ENCODE results near the gene CAMTA1.

CAMTA1 gene

GRCh38 chr1:7187112-7187493, 401.8 kb downstream of the CAMTA1 start:
- DNase-seq (ENCODE audit: low read depth in 3 of 3) = no peak

GRCh38 chr1:7190261-7190660, 405.0 kb downstream of the CAMTA1 start:
- no peak for DNase-seq (ENCODE audit: low read depth in 3 of 3)

GRCh38 chr1:7192453-7192852, 407.2 kb downstream of the CAMTA1 start:
- DNase-seq (ENCODE audit: low read depth in 3 of 3) = no peak

- DNase-seq (ENCODE audit: low read depth in 3 of 3) = no peak
These were observed 411.0 kb downstream of the CAMTA1 start for GRCh38 chr1:7196036-7196911.

- DNase-seq (ENCODE audit: low read depth in 3 of 3) = no peak
These were observed 413.4 kb downstream of the CAMTA1 start for GRCh38 chr1:7198664-7199063.

- DNase-seq (ENCODE audit: low read depth in 3 of 3) = no peak
These were observed 414.0 kb downstream of the CAMTA1 start for GRCh38 chr1:7199077-7199779.

- DNase-seq (ENCODE audit: low read depth in 3 of 3) = peak in 2 of 3 donors; percentile 4 to 20
These were observed 422.8 kb downstream of the CAMTA1 start for GRCh38 chr1:7207875-7208646.

- DNase-seq (ENCODE audit: low read depth in 3 of 3) = no peak
These were observed 423.5 kb downstream of the CAMTA1 start for GRCh38 chr1:7208647-7209180.

GRCh38 chr1:7209336-7209735, 424.1 kb downstream of the CAMTA1 start:
- DNase-seq (ENCODE audit: low read depth in 3 of 3) = no peak

GRCh38 chr1:7218210-7218832, 433.1 kb downstream of the CAMTA1 start:
- peak in 2 of 3 donors; percentile 10 to 11 for DNase-seq (ENCODE audit: low read depth in 3 of 3)

GRCh38 chr1:7219031-7219430, 433.8 kb downstream of the CAMTA1 start:
- DNase-seq (ENCODE audit: low read depth in 3 of 3) = no peak

GRCh38 chr1:7220007-7220406, 434.8 kb downstream of the CAMTA1 start:
- no peak for DNase-seq (ENCODE audit: low read depth in 3 of 3)

- DNase-seq (ENCODE audit: low read depth in 3 of 3) = no peak
These were observed 435.5 kb downstream of the CAMTA1 start for GRCh38 chr1:7220712-7221252.

- DNase-seq (ENCODE audit: low read depth in 3 of 3) = no peak
These were observed 436.8 kb downstream of the CAMTA1 start for GRCh38 chr1:7221826-7222694.

GRCh38 chr1:7222695-7223015, 437.4 kb downstream of the CAMTA1 start:
- DNase-seq (ENCODE audit: low read depth in 3 of 3) = no peak

GRCh38 chr1:7223334-7224080, 438.3 kb downstream of the CAMTA1 start:
- DNase-seq (ENCODE audit: low read depth in 3 of 3) = no peak

GRCh38 chr1:7224081-7224534, 438.9 kb downstream of the CAMTA1 start:
- no peak for DNase-seq (ENCODE audit: low read depth in 3 of 3)

- DNase-seq (ENCODE audit: low read depth in 3 of 3) = no peak
These were observed 439.4 kb downstream of the CAMTA1 start for GRCh38 chr1:7224644-7225043.

- DNase-seq (ENCODE audit: low read depth in 3 of 3) = no peak
These were observed 440.7 kb downstream of the CAMTA1 start for GRCh38 chr1:7225711-7226505.

All from stimulated activated CD4-positive, alpha-beta T cell treated with anti-CD3 and anti-CD28 coated beads, TNF-alpha, amount 100 ng/mL, for 48 hours (primary cell).